ENCODE measurements around the gene LRRIQ4.

LRRIQ4 gene

DNA sequence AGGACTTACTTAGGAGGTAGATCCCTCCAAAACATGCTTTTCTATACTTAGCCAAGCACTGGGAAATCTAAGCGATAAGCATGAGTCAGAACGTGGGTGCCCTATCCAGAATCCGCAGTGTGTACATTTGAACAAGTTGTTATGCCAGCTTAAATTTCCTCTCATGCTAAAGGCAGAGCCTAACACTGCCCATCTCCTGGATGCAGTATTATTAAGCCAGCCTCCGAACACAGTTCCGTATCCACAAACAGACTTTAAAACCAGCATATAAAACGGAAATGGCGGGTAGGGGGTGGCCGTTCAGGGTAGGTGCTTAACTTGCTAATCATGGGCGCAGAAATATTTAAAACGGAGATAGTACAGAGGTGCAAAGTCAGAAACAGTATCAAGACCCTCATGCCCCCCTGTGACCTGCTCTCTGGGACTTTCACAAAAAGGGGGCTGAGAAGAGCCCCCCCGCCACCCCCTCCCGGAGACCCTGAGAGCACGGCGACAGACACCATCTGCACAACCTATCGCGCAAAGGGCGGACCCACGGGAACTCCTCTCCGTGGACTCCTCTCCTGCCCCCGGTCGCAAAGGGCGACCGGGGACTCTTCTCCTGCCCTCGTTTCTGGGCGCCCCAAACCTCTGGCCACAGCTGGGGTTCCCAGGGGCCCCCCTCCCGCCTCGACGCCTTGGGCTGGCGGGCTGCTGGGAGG, 889 bp upstream of the LRRIQ4 start:
- DNase-seq, result peak; percentile 76

DNA sequence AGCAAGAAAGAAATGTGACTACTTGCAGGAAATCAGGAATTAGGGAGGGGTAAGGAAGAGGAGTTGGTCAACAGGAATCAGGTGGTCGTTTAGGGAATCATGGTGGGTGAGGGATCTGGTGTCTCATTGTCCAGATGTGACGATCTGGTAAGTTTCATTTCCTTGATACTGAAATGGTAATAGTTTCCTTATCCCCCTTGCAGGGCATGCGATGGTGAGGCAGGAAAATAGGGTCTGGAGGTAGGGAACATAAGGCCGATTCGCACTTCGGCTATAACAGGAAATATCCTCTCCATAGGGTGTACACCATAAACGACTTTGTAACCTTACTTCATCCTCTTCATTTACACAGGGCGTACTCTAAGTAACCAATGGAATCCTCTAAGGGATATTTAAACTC, 608 bp downstream of the LRRIQ4 start:
- DNase-seq, result no peak

DNA sequence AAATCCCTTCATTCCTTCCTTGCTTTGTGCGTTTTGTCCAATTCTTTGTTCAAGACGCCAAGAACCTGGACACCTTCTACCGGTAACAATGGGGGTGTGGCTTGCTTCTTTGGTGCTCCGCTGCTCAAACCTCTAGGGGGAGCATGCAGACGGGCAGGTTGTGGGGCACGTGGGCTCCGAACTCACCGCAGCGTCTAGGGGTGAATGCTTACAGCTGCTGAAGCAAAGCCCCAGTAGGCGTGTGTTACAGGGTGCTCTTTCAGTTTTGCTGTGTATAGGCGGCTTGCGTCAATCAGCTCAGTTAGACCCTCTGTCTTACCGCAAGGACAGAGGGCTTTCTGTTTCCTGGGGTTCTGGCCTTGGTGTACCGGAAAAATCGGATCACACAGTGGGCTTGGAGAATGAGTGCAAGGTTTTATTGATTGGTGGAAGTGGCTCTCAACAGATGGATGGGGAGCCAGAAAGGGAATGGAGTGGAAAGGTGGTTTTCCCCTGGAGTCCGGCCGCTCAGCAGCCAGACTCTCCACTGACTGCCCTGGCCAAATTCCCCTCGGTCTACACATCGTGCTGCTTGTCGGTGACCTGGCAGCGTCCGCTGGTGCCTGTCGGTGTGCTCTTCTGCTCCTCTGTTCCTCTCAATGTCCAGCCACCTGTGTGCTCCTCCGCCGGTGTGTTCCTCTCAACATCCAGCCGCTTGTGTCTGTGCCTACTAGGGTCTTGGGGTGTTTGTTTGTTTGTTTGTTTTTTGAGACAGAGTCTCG, 1.3 kb downstream of the LRRIQ4 start:
- peak; percentile 16 for DNase-seq

DNA sequence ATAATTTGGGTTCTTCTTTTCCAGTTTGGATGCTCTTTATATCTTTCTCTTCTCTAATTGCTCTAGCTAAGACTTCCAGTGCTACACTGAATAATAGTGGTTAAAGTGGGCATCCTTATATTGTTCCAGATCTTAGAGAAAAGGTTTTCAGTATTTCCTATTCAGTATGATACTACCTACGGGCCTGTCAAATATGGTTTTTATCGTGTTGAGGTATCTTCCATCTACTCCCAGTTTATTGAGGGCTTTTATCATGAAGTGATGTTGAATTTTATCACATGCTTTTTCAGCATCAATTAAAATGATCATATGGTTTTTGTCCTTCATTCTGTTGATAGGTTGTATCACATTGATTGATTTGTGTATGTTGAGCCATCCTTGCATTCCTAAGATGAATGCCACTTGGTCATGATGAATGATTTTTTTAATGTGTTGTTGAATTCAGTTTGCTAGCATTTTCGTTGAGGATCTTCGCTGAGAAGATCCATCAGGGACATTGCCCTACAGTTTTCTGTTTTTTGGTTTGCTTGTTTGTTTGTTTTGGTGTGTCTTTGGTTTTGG, 3.0 kb downstream of the LRRIQ4 start:
- no peak for DNase-seq

DNA sequence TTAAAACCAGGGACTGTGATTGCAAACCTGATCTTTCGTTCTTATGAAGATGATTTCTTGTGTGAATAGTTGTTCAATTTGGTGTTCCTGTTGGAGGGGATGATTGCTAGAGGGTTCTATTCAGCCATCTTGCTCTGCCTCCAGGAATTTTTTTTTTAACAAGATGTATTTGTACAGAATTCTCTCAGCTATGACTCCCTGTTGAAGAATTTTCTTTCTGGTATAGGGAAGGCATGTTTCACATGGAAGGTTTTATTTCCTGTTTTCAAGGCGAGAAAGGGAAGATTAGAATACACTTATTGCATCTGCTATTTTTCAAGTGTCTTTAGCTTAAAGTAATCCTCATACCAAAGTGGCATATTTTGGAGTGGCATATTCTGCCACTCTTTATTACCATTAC, 5.6 kb downstream of the LRRIQ4 start:
- DNase-seq, result peak; percentile 54

DNA sequence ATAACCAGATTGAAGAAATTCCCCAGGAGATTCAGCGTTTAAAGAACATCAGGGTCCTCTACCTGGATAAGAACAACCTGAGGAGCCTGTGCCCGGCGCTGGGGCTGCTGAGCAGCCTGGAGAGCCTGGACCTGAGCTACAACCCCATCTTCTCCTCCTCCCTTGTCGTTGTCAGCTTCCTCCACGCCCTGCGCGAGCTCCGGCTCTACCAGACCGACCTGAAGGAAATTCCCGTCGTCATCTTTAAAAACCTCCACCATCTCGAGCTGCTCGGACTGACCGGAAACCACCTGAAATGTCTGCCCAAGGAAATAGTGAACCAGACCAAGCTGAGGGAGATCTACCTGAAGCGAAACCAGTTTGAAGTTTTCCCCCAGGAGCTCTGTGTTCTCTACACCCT, 9.4 kb downstream of the LRRIQ4 start:
- DNase-seq, result no peak

DNA sequence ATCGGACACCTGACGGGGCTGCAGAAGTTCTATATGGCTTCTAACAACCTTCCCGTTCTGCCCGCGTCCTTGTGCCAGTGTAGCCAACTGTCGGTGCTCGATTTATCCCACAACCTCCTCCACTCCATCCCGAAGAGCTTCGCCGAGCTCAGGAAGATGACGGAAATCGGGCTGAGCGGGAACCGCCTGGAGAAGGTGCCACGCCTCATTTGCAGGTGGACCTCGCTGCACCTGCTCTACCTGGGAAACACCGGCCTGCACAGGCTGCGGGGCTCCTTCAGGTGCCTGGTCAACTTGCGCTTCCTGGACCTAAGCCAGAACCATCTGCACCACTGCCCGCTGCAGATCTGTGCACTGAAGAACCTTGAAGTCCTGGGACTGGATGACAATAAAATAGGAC, 9.9 kb downstream of the LRRIQ4 start:
- no peak for DNase-seq

DNA sequence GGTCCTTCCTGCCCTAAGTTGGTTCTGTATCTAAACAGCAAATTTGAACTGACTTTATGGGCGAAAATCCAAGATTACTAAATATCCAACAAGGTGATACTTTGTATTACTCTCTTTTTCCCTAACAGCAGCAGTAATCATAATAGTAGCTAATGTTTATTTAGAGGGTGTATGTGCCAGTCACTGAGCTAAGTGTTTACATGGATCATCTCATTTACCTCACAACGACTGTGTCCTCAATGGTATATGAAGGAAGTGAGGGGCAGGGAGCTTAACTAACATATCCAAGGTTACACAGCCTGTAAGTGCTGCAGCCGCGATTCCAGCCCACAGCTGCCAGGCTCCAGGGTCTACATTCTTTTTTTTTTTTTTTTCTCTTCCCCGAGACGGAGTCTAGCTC, 10.3 kb downstream of the LRRIQ4 start:
- no peak for DNase-seq

DNA sequence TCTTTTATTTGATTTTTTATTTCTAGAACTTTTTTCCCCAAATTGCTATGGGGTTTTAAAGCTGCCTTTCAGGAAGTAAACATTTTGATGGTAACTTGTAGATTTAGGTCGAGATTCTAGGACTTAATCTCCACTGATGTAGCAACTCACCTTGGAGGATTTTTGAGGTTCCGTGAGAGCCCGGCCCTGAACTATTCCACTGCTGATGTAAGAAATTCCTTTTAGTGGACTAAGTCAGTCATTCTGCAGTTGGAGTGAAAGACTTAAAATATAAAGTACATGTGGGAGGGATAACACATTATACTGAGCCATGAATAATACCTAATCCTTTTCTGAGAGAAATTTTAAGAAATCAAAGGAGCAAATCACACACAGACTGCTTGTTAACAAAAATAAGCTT, 12.6 kb downstream of the LRRIQ4 start:
- no peak for DNase-seq

DNA sequence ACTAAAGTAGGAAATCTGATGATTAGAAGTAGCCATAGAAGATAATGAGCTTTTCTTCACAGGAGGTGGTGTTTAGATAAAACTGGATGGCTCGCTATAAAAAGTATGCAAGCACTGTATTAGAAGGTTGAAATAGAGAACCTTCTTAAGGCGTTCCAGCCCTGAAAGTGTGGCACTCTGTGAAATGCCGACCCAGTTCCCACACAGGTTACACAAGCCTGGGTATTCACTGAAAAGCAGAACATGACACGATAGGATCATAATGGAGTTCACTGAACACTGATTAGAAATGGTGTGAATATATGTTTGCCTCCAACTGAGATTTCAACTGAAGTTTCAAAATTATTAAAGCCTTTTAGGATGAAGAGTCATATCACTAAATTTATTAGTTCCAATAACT, 15.0 kb downstream of the LRRIQ4 start:
- DNase-seq, result no peak

DNA sequence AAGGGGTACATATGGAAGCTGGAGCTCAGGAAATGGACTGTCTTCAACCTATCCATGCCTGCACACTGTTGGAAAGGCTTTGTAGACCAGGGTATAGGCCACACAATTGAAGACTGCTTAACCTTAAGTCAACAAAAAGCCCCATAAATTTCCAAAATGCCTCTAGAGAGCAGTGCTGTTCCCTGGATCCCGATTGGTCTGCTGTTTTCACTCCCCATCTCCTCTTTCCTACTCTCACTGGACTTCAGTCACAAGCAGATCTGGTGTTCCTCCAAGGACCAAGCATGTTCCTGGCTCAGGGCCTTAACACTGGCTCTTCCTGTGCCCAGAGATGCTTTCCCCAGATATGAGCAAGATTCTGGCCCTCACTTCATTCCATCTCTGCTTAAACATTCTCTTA, 22.9 kb downstream of the LRRIQ4 start:
- no peak for DNase-seq

DNA sequence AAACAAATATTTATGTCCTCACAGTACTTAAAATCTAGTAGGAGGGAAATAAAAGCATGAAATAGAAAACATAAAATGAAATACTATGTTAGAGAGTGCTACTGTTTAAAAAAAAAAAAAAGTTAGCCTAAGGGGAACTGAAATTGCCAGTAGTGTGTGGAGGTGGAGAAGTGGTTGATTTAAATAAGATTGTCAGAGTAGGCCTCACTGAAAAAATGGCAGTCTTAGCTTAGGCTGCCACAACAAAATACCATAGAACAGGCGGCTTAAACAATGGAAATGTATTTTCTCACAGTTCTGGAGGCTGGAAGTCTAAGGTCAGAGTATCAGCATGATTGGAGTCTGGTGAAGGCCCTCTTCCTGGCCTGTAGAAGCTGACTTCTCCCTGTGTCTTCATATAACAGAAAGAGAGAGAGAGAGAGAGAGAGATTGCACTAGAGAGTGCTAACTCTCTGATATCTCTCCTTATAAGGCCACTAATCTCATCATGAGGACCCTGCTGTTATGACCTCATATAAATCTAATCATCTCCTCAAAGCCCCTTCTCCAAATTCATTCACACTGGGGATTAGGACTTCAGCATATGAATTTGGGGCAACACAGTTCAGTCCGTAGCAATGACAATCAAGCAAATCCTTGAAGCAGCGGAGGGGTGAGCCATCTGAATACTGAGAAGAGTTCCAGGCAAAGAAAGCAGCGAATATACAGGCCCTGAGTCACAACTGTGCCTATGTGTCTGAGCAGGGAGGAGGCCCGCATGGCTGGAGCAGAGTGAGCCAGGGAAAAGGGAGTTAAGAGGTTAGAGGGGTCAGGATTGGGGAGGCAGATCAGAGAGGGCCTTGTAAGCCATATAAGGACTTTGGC, 23.6 kb downstream of the LRRIQ4 start:
- DNase-seq, result peak; percentile 42

DNA sequence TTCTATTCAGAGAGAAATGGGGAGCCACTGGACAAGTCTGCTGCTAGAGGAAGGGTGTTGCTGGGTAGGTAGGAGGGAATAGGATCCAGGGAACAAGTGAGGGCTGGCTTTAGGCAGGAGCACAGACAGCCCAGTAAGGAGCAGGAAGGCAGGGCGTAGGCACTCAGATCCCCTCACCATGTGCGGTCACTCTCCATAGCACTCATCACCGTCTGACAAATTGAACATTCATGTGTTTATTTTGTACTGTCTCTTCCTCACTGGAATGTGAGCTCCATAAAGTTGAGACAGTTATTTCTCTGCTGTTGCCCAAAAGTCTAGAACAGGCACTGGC, 24.2 kb downstream of the LRRIQ4 start:
- DNase-seq, result peak; percentile 28

DNA sequence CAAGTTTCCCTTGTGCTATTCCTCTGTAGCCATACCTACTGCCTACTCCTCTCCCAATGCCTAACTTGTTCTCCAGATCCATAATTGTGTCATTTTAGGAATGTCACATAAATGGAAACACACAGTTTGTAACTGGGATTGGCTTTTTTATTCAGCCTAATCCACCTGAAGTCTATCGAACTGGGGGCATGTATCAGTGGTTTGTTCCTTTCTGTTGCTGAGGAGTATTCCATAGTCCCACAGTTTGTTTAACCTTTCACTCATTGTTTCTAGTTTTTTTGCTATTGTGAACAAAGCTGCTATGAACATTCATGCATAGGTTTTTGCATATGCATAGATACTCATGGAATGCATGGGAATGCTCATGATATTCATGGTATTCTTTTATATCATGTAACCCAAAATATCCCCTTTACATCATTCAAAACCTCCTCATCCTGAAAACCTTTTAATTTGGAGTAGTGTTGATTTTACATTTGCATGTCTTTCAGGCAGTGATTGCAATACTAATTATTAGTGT, 25.9 kb downstream of the LRRIQ4 start:
- DNase-seq, result no peak

DNA sequence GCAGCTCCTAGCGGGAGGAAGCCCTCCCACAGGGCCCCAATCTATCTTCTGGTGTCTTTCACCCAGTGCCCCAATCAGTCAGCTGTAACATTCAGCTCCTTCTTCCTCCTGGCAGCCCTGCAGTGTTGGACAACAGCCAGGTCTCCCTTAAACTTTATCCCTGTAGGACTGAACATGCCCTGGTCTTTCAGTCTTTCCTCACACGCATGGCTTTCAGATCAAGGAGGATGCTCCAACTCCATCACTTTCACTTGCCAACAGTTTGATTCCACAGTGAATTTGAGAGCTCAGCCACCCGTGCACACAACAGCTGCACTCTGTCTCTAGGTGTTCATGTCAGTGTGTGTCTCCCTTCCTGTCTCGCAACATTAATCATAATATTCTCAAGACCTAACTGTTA, 28.5 kb downstream of the LRRIQ4 start:
- peak; percentile 14 for DNase-seq

DNA sequence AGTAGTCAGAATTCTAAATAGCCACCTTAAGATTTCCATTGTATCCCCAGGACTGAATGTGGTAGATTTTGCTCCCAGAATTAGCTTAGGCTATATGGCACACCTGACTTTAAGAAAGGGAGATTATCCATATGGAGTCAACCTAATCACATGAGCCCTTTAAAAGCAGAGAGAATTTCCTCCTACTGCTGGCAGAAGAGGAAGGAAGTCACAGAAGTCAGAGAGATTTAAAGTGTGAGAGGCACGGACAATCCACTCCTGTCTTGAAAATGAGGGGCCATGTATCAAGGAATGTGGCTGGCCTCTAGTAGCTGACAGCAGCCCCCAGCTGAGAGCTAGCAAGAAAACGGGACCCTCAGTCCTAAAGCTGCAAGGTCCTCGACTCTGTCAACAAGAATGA, 30.3 kb downstream of the LRRIQ4 start:
- DNase-seq, result no peak

DNA sequence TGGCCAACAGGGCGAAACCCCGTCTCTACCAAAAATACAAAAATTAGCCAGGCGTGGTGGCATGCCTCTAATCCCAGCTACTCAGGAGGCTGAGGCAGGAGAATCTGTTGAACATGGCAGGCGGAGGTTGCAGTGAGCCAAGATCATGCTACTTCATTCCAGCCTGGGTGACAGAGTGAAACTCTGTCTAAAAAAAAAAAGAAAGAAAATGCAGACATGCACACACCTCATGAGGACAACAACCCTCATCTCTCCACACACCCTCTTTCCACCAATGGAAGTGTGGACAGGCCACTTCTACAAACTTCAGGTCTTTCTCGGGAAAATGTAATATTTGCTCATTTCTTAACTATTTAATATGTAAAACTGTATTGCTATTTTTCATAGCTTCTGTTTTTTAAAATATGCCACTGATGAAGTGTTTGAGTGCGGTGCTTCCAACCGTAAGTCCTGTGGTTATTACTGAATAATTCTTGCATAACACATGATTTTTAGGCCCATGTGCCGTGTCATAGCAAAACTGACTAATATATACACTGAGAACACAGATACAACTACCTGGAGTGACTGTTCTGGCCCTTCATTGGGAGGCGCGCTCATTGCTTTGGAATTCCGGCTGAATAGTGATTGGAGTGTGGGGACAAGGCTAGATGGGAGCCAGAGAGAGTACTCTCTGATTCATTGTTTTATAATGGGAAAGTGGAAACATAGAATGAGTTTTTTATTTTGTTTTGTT, 34.0 kb downstream of the LRRIQ4 start:
- DNase-seq, result peak; percentile 93

DNA sequence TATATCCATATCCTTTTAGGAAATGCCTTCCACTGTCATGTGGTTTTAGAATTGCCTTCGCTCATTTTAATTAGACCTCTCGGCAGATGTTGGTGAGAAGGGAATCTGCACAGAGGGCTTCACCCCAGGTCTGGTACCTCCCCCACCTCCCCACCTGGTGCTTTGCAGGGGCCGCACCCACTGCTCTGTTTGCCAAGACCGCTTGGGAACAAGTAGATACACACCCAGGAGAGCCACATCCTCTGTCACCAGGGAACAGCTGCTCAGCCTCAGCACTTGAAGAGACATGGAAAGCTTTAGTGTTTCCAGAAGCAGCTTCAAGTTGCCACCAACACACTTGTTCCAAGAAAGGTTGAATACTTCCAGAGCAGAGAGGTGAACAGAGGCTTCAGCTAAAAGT, 35.2 kb downstream of the LRRIQ4 start:
- no peak for DNase-seq

DNA sequence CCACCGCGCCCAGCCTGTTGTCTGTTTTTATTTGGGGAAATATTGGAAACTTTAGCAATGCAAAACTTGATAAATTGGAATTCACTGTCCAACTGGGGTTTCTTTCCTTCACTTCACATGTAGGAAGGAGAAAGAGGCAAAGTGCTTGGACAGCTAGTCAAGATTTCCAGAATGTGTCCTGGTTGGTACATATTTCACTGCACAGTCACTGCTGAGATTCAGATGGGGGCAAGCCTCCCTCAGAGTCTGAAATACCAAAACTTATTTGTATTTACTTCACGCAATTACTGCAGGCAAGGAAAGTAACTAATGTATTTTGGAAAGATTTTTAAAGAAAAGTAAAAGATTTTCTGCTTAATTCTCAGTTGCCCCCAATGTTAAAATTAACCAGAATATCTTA, 36.1 kb downstream of the LRRIQ4 start:
- DNase-seq, result peak; percentile 9

DNA sequence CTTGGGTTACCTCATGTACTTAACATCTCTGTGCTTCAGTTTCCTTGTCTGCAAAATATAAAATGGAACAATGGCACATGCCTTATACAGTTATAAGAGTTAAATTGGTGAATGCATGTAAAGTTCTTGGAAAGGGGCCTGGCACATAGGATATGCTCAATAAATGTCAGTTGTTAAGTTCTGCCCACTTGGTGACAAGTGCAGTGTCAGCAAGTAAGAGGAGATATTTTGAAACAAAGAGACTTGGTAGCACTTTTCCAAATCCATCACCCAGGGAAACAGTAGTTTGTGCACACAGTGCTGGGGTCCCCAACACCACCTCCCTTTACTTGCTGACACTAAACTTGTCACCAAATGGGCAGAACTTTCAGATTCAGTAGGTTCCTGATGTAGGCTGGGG, 37.9 kb downstream of the LRRIQ4 start:
- DNase-seq, result no peak

DNA sequence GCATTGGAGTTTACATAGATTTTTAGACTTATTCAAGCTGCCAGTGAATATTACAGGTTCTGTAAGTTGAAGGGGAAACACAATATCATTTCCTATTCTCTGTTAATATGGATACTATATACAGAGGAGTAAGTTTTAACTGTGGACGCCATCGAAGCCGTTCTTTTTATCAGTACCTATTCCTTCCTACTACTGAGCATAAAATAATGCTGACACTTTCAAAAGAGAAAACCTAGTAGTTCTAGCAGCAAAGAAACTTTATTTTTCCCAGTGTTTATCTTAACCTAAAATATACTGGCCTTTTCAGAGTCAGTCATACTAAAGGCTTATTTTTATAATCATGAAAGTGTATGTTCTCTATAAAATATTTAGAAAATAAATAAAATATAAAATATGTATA, 42.8 kb downstream of the LRRIQ4 start:
- DNase-seq, result no peak

DNA sequence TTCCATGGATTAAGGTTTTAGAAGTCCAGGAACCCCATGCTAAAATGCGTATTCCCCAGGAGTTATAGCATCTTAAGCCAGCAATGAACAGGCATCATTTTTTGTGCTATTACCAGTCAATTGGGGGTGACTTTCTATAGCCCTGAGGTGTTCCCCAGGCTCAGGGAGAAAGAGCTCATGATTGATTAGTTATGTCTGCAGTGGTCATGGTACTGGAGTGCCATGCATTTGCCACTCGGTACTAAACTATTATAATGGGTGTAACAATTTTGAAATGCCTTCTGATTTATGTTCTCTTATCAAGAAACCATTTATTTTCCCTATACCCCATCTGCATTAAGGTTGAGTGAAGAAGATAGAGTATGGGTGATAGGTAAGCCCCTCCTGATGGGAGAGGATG, 45.1 kb downstream of the LRRIQ4 start:
- no peak for DNase-seq

DNA sequence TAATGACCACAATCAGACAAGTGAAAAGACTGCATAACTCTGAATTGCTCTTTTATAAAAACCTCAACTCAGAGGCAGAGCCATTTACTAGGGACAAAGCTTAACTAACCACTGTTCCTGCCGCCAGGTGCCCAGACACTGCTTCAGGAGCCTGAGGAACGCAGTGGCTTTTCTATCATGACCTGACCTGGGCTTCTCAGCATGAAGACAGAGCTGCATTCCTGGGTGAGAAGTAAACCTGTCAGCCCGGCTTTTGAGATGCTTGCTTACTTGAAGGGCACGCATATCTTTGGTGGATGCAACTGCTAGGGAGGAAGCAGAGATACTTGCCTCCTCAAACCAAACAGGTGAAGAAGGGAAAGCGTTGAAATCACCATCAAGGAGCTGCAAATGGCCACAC, 49.2 kb downstream of the LRRIQ4 start:
- DNase-seq, result no peak
